Activated CD8-positive, alpha-beta memory T cell treated with anti-CD3 and anti-CD28 coated beads for 48 hours (primary cell): ENCODE measurements around the gene PTPRG.

Experiments used
- DNase-seq, 3 experiments: peaks; one replicate each; pipeline ENCODE4 v3.0.0-alpha.2; 2020; ENCODE audit warnings: low read depth in 2 of 3, low spot score in 2 of 3

PTPRG gene

GRCh38 chr3:62168356-62168755 lies 607.0 kb downstream of the PTPRG start:
- DNase-seq = no peak

- DNase-seq = no peak
Measured at GRCh38 chr3:62169906-62170660, 608.7 kb downstream of the PTPRG start.

- no peak for DNase-seq
Measured at GRCh38 chr3:62171789-62172188, 610.4 kb downstream of the PTPRG start.

- DNase-seq = no peak
Measured at GRCh38 chr3:62172199-62172598, 610.8 kb downstream of the PTPRG start.

GRCh38 chr3:62173939-62174515 lies 612.7 kb downstream of the PTPRG start:
- no peak for DNase-seq

- DNase-seq = no peak
Measured at GRCh38 chr3:62175161-62175560, 613.8 kb downstream of the PTPRG start.

- DNase-seq = no peak
Measured at GRCh38 chr3:62178032-62178431, 616.7 kb downstream of the PTPRG start.

- no peak for DNase-seq
Measured at GRCh38 chr3:62178739-62179600, 617.6 kb downstream of the PTPRG start.

GRCh38 chr3:62180514-62180913 lies 619.1 kb downstream of the PTPRG start:
- DNase-seq = no peak

GRCh38 chr3:62183087-62183486 lies 621.7 kb downstream of the PTPRG start:
- DNase-seq = no peak

- DNase-seq = no peak
Measured at GRCh38 chr3:62183969-62184368, 622.6 kb downstream of the PTPRG start.

- DNase-seq = no peak
Measured at GRCh38 chr3:62184559-62184958, 623.2 kb downstream of the PTPRG start.

GRCh38 chr3:62187022-62187431 lies 625.7 kb downstream of the PTPRG start:
- DNase-seq = no peak

- DNase-seq = peak in 2 of 3 experiments; percentile 3 to 13
Measured at GRCh38 chr3:62188681-62189375, 627.5 kb downstream of the PTPRG start.

- no peak for DNase-seq
Measured at GRCh38 chr3:62189376-62189698, 628.0 kb downstream of the PTPRG start.

GRCh38 chr3:62192891-62193290 lies 631.5 kb downstream of the PTPRG start:
- no peak for DNase-seq

GRCh38 chr3:62193586-62194345 lies 632.4 kb downstream of the PTPRG start:
- DNase-seq = no peak

GRCh38 chr3:62197350-62198012 lies 636.1 kb downstream of the PTPRG start:
- DNase-seq = no peak

- no peak for DNase-seq
Measured at GRCh38 chr3:62199126-62199525, 637.8 kb downstream of the PTPRG start.

- DNase-seq = no peak
Measured at GRCh38 chr3:62201438-62202035, 640.2 kb downstream of the PTPRG start.
